ENCODE measurements around the gene CORO2B.

Gene CORO2B

DNA sequence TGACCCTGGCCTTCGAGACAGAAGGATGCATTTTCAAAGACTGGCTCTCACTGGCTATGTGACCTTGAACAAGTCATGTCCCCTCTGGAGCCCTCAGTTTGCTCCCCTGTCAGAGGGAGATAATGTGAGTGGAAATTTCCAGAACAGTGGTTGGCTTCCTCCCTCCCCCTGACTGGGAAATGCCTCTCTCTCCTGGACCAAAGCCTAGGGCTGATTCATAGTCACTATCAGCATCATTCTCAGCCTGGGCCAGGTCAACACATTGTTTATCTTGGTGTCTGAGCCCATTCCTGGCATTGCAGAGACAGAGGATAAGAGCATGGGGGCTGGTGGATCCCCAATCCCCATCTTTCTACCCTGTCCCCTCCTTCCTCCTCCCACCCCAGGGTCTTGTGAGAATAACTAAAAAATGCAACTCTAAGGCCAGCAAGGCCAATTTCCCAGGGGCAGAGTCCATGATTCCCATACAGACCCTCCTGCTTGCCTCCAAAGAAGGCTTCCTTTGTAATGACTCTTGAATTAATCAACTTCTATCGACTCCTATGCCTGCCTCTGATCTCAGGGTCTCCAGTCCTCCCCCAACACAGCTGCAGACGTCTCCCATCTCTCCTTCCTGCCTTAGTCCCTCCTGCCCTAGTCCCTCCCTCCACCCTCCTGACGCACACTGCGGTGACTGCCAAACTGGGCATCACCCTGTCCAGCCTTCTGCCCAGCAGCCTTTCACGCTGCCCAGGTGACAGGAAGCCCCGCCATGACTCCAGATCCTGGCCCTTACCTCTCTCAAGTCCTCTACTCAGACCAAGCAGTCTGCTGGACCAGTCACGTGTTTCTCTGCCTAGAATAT lies 35.4 kb upstream of the CORO2B start:
- Histone ChIP-seq H3K27me3 (ENCODE audit: control insufficient read depth, insufficient read depth, low read length, poor library complexity, severe bottlenecking) (no peaks in the 10 kb centered on the region), H3K4me3 (ENCODE audit: insufficient read depth, low read depth, low read length) (no peak overlapping the region), H3K36me3 (ENCODE audit: control insufficient read depth, insufficient read depth, low read length) (no peaks in the 10 kb centered on the region), H3K4me1 (ENCODE audit: control insufficient read depth, insufficient read depth, low read length) (no peaks in the 10 kb centered on the region), H3K27ac (ENCODE audit: insufficient read depth, low read depth, low read length, poor library complexity, severe bottlenecking) (no peak overlapping the region), H3K9me3 (ENCODE audit: control insufficient read depth, low read length) (no peaks in the 10 kb centered on the region)
- 90% methylated on average over 8 of the region's 8 CpGs for WGBS, 2 experiments

DNA sequence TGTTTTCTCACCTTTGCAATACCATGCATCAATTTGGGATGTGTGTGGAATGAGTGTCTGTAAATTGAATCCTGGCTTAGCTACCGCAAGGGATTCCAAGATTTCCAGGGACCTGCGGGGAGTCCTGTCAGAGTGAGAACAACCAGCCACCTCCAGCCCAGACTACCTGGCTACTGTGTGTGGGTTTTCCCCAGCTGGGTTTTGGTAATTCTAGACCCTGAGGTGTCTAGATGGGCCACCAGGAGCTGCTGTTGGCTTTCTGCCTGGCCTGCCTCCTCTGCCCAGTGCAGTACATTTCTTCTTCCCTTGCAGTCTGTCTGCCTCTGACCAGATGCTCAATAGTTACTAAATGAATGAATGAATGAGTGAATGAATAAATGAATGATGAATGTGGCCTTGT lies 32.5 kb upstream of the CORO2B start:
- H3K9me3 ChIP-seq (ENCODE audit: control insufficient read depth, low read length): no peaks in the 10 kb centered on the region
- no peaks in the 10 kb centered on the region for H3K36me3 ChIP-seq (ENCODE audit: control insufficient read depth, insufficient read depth, low read length)
- H3K4me1 ChIP-seq (ENCODE audit: control insufficient read depth, insufficient read depth, low read length): no peaks in the 10 kb centered on the region
- no peaks in the 10 kb centered on the region for H3K27me3 ChIP-seq (ENCODE audit: control insufficient read depth, insufficient read depth, low read length, poor library complexity, severe bottlenecking)
- no peak overlapping the region for H3K27ac ChIP-seq (ENCODE audit: insufficient read depth, low read depth, low read length, poor library complexity, severe bottlenecking)
- 98 to 100% methylated on average over 2 of the region's 2 CpGs for WGBS, 2 experiments
- H3K4me3 ChIP-seq (ENCODE audit: insufficient read depth, low read depth, low read length): no peak overlapping the region

DNA sequence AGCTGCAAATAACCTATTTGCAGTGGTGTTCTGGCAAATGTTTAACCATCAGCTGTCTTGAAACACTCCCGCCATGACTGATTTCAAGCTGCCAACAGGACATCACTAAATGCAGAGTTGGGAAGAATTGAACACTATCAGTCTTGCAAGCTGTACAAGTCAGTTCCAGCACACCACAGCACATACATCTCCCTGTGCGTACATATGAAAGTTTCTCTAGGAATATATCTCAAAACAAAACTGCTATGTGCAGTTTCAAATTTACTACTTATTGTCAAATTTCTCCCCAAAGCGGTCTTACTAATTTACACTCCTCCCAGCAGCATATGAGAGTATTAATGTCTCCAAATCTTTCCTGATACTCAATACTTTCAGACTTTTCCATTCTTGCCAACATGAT lies 30.4 kb upstream of the CORO2B start:
- H3K27me3 ChIP-seq (ENCODE audit: control insufficient read depth, insufficient read depth, low read length, poor library complexity, severe bottlenecking): no peaks in the 10 kb centered on the region
- H3K4me1 ChIP-seq (ENCODE audit: control insufficient read depth, insufficient read depth, low read length): no peaks in the 10 kb centered on the region
- H3K4me3 ChIP-seq (ENCODE audit: insufficient read depth, low read depth, low read length): no peak overlapping the region
- H3K9me3 ChIP-seq (ENCODE audit: control insufficient read depth, low read length): no peaks in the 10 kb centered on the region
- WGBS, 2 experiments: 93% methylated on average over 3 of the region's 3 CpGs
- H3K27ac ChIP-seq (ENCODE audit: insufficient read depth, low read depth, low read length, poor library complexity, severe bottlenecking): no peak overlapping the region
- H3K36me3 ChIP-seq (ENCODE audit: control insufficient read depth, insufficient read depth, low read length): no peaks in the 10 kb centered on the region

DNA sequence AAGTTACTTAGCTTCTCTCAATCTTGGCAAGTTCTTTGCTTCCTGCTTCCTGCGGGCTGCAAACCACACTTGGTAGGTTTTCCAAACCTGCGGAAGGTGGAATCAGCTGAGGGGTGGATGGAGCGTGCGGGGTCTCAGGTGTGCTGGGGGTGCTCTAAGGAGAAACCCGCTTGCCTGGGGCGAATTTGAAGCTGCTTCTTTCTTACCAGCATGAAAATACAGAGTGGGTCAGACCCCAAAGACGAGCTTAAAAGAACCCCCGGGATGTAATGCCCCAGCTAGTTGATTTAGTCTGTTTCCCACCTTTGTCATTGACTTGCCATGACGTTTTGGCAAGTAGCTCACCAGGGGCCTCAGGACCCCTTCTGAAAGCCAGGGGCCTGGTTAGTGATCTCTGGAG lies 28.8 kb upstream of the CORO2B start:
- Histone ChIP-seq H3K27ac (ENCODE audit: insufficient read depth, low read depth, low read length, poor library complexity, severe bottlenecking) (no peak overlapping the region), H3K9me3 (ENCODE audit: control insufficient read depth, low read length) (no peaks in the 10 kb centered on the region), H3K27me3 (ENCODE audit: control insufficient read depth, insufficient read depth, low read length, poor library complexity, severe bottlenecking) (no peaks in the 10 kb centered on the region), H3K4me3 (ENCODE audit: insufficient read depth, low read depth, low read length) (no peak overlapping the region), H3K4me1 (ENCODE audit: control insufficient read depth, insufficient read depth, low read length) (no peaks in the 10 kb centered on the region), H3K36me3 (ENCODE audit: control insufficient read depth, insufficient read depth, low read length) (no peaks in the 10 kb centered on the region)
- 77 to 79% methylated on average over 9 of the region's 9 CpGs for WGBS, 2 experiments

DNA sequence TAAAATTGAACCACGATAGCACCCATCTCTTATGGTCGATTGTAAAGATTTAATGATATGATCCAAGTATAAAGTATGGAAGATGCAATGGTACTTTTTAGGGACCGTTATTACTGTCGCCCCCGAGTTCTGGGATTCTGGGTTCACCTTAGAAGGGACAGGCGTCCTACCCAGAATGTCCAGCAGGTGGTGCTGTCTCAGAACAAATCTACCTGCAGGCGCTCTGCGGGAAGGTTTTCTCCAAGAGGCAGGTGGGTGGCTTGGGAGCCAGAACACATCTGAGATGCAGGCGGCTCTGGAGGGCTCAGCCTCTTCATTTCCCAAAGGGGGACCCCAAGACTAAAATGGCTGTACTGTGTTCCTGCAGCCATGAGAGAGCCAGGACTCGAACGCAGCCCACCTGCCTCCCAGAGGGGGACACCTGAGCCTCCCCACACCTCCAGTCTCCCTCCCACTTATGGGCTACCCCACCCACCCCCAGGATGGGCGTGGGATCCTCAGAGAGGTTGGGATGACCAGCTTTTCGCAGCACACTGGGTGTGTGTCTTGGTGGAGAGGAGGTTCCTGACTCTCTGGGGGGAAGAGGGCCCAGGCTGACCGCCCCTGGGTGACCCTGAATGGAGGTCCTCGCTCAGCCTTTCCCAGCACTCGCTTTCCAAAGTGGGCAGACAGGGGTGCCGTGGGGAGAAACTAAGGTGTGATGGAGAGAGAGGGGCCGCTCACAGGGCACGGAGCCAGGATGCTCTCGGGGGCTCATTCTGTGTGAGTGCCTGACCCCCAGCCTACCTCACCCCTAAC lies 28.1 kb upstream of the CORO2B start:
- H3K27me3 ChIP-seq (ENCODE audit: control insufficient read depth, insufficient read depth, low read length, poor library complexity, severe bottlenecking): no peaks in the 10 kb centered on the region
- no peaks in the 10 kb centered on the region for H3K9me3 ChIP-seq (ENCODE audit: control insufficient read depth, low read length)
- no peaks in the 10 kb centered on the region for H3K4me1 ChIP-seq (ENCODE audit: control insufficient read depth, insufficient read depth, low read length)
- 53 to 55% methylated on average over 20 of the region's 20 CpGs for WGBS, 2 experiments
- H3K4me3 ChIP-seq (ENCODE audit: insufficient read depth, low read depth, low read length): no peak overlapping the region
- H3K36me3 ChIP-seq (ENCODE audit: control insufficient read depth, insufficient read depth, low read length): no peaks in the 10 kb centered on the region
- H3K27ac ChIP-seq (ENCODE audit: insufficient read depth, low read depth, low read length, poor library complexity, severe bottlenecking): no peak overlapping the region

DNA sequence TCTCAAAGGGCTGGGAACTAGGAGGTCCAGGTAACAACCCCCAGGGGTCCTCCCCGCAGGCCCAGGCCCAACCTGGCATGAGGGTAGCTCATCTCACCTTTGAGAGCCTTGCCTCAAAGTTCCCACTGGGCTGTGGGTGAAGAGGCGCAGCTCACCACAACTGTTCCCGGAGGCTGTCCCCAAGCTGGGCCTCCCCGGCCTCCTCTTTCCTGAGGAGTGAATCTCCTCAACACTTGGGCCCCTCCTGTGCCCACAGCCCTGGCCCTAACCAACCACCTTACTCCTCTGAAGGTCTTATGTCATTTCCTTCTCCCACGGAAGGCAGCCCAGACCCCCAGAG lies 27.5 kb upstream of the CORO2B start:
- Histone ChIP-seq H3K27me3 (ENCODE audit: control insufficient read depth, insufficient read depth, low read length, poor library complexity, severe bottlenecking) (no peaks in the 10 kb centered on the region), H3K4me1 (ENCODE audit: control insufficient read depth, insufficient read depth, low read length) (no peaks in the 10 kb centered on the region), H3K9me3 (ENCODE audit: control insufficient read depth, low read length) (no peaks in the 10 kb centered on the region), H3K4me3 (ENCODE audit: insufficient read depth, low read depth, low read length) (no peak overlapping the region), H3K36me3 (ENCODE audit: control insufficient read depth, insufficient read depth, low read length) (no peaks in the 10 kb centered on the region), H3K27ac (ENCODE audit: insufficient read depth, low read depth, low read length, poor library complexity, severe bottlenecking) (no peak overlapping the region)
- WGBS, 2 experiments: 70 to 72% methylated on average over 5 of the region's 5 CpGs

DNA sequence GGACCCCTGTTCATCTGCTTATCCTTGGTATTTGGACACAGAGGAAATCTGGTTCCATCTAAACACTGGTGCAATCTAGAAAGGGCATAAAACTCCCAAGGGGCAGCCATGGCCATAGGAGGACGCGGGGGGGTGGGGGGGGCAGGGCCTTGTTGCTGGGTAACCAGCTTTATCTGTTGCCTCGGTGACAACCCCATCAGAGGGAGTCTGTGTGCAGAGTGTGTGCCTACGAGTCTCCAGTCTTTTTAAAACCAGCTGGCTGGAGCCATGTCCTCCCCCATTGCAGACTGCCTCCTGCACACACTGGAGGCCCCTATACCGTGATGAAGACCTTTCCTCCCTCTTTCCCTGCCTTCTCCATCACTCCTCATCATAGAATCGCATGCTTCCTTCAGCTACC lies 26.4 kb upstream of the CORO2B start:
- Histone ChIP-seq H3K4me1 (ENCODE audit: control insufficient read depth, insufficient read depth, low read length) (no peaks in the 10 kb centered on the region), H3K9me3 (ENCODE audit: control insufficient read depth, low read length) (no peaks in the 10 kb centered on the region), H3K27me3 (ENCODE audit: control insufficient read depth, insufficient read depth, low read length, poor library complexity, severe bottlenecking) (no peaks in the 10 kb centered on the region), H3K27ac (ENCODE audit: insufficient read depth, low read depth, low read length, poor library complexity, severe bottlenecking) (no peak overlapping the region), H3K4me3 (ENCODE audit: insufficient read depth, low read depth, low read length) (no peak overlapping the region), H3K36me3 (ENCODE audit: control insufficient read depth, insufficient read depth, low read length) (no peaks in the 10 kb centered on the region)
- WGBS, 2 experiments: 81 to 86% methylated on average over 6 of the region's 6 CpGs

DNA sequence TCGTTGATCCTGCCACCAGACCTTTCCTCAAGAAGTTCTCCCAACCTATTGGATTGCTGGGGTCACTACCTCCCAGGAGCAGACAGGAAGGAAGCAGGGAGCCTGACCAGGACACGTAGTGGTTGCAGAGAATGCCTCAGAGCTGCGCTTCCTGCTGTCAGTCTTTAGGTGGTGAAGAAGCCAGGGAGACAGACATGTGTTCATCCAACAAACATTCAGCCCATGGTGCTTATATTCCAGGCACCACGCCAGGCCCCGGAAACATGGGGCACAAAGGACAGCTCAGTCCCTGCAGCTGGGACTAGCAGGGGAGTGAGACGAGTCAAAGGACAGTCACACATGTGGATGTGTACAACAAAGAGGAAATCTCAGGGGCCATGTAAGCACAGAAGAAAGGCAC lies 26.0 kb upstream of the CORO2B start:
- H3K27me3 ChIP-seq (ENCODE audit: control insufficient read depth, insufficient read depth, low read length, poor library complexity, severe bottlenecking): peaks cover 3% of the 10 kb centered on the region
- H3K4me3 ChIP-seq (ENCODE audit: insufficient read depth, low read depth, low read length): no peak overlapping the region
- H3K27ac ChIP-seq (ENCODE audit: insufficient read depth, low read depth, low read length, poor library complexity, severe bottlenecking): no peak overlapping the region
- no peaks in the 10 kb centered on the region for H3K9me3 ChIP-seq (ENCODE audit: control insufficient read depth, low read length)
- WGBS, 2 experiments: 81% methylated on average over 6 of the region's 6 CpGs
- H3K4me1 ChIP-seq (ENCODE audit: control insufficient read depth, insufficient read depth, low read length): no peaks in the 10 kb centered on the region
- H3K36me3 ChIP-seq (ENCODE audit: control insufficient read depth, insufficient read depth, low read length): no peaks in the 10 kb centered on the region

DNA sequence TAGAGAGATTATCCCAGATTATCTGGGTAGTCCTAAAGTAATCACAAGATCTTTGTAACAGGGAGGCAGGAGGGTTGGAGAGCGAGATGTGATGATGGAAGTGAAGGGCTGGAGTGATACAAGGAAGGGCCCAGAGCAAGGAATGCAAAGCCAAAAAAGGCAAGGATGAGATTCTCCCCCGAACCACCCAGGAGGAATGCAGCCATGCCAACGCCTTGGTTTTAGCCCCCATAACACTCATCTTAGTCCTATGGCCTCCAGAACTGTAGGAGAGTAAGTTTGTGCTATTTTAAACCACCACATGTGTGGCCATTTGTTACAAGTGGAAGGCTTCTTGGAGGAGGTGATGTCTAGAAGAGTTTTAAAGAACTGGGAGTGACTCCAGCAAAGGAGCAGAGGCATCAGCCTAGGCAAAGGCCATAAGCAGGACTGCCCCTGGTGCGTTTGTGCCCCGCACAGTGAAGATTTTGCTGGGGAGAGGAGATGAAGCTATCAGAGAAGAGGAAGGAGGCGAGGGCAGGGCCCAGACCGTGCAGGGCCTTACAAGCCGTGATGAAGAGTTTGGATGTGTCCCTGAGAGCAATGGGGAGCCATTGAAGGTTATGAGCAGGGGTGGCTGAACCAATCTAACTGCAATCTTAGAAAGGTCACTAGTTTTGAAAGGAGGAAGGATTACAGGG lies 25.3 kb upstream of the CORO2B start:
- H3K36me3 ChIP-seq (ENCODE audit: control insufficient read depth, insufficient read depth, low read length): no peaks in the 10 kb centered on the region
- peaks cover under 1% of the 10 kb centered on the region for H3K4me1 ChIP-seq (ENCODE audit: control insufficient read depth, insufficient read depth, low read length)
- WGBS, 2 experiments: 64 to 68% methylated on average over 8 of the region's 8 CpGs
- H3K27me3 ChIP-seq (ENCODE audit: control insufficient read depth, insufficient read depth, low read length, poor library complexity, severe bottlenecking): peaks cover 10% of the 10 kb centered on the region
- no peak overlapping the region for H3K27ac ChIP-seq (ENCODE audit: insufficient read depth, low read depth, low read length, poor library complexity, severe bottlenecking)
- H3K9me3 ChIP-seq (ENCODE audit: control insufficient read depth, low read length): no peaks in the 10 kb centered on the region
- no peak overlapping the region for H3K4me3 ChIP-seq (ENCODE audit: insufficient read depth, low read depth, low read length)

Measured in ectodermal cell (in vitro differentiated cells).